A172 (cell line): ENCODE measurements around the gene FA2H. TPM values are rescaled to one million over a fixed set of nuclear protein-coding genes. Genes with fewer than 3 reads are reported as not detected.
"Not testable (repeated sequence)": the region's sequence is repeated elsewhere in the genome, so short reads cannot be mapped to it uniquely, and the experiment has no call there.

Experiments
- DNase-seq: peaks from one replicate; pipeline ENCODE4 v3.0.0-alpha.2; 2015; ENCODE audit warnings: low spot score
- total RNA-seq: library from RNA; depleted of rRNA; stranded (reverse); fragments of >200 nt; shearing (Covaris generic); gene quantifications from 2 replicates; pipeline ENCODE4 v1.2.3, GENCODE V29; 2014; rRNA removed

FA2H gene, protein sequence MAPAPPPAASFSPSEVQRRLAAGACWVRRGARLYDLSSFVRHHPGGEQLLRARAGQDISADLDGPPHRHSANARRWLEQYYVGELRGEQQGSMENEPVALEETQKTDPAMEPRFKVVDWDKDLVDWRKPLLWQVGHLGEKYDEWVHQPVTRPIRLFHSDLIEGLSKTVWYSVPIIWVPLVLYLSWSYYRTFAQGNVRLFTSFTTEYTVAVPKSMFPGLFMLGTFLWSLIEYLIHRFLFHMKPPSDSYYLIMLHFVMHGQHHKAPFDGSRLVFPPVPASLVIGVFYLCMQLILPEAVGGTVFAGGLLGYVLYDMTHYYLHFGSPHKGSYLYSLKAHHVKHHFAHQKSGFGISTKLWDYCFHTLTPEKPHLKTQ
- total RNA-seq: 0.03 TPM in 1 of 2 replicates, not detected in the other

DNA sequence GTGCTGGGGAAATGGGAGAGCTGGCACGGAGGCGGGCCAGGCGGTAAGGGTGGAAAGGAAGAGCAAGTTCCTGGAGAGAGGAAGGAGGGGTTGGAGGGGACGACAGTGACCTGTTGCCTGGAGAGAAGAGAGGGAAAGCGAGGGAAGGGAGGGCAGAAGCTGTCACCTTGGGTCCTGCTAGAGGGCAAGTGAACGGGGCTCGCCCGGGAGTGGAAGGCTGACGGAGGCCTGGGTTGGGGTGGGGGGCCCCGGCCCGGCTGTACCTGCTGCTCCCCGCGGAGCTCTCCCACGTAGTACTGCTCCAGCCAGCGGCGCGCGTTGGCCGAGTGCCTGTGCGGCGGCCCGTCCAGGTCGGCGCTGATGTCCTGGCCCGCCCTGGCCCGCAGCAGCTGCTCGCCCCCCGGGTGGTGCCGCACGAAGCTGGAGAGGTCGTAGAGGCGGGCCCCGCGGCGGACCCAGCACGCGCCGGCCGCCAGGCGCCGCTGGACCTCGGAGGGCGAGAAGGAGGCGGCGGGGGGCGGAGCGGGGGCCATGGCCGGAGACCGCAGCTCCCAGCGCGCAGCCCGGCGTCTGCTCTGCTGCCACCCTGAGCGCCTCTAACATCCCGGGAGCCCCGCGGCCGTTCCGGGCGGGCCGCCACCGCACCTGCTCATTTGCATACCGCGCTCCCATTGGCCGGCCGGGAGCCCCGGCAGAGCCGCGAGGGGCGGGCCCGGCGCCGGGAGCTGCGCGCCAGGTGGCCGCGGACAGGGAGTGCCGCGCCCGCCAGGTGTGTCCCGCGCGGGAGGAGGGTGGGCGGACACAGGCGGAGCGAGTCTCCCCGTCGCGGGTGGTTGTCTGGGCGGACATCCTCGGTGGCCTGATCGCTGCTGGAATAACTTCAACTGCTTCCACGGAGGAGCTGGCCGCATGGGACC, at the start of gene FA2H:
TSS of gene FA2H (minus strand) at position 598 of the 917 bp plus-strand sequence. CDS start at position 533, 65 bp downstream.
- DNase-seq: peak; percentile 55

DNA sequence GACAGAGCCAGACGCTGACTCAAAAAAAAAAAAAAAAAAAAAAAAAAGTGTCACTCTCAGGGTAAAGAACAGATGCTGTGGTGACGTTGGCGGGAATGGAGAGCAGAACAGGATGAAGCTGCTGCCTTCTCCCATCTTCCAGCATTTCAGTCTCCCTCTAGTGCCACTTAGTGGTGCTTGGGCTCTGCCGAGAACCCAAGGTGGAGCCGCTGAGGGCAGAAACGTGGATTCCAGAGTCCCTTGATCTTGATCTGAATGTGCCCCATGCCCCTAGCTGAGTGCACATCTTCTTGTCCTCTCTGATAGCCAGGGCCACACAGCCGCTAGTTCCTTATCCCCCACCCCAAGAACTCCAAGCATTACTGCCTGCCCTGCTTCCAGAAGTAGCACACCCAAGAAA, 43.2 kb upstream of the FA2H start:
- DNase-seq: no peak

DNA sequence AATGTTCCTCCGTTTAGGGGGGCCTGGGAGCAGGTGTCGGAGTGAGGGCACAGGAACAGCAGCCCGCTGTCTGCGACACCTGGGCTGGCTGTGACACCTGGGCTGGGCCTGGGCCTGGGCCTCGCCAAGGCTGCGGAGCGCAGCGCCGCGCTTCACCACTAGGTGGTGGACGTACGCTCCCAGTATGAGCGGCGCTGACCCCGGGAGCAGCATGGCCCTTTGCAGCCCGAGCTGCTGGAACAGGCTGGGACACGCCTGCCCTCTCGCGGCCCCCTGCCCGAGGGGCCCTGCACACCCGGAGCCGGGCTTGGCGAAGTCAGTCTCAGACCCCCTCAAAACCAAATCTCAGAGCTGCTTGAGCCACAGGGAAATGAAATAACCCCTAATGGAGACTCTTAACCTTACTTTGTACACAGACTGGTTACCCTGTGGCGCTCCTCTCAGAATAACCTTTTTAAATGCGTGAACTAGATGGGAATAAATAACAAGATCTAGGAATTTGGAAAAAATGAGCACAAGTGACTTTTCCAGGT, 38.6 kb upstream of the FA2H start:
- peak; percentile 51 for DNase-seq

DNA sequence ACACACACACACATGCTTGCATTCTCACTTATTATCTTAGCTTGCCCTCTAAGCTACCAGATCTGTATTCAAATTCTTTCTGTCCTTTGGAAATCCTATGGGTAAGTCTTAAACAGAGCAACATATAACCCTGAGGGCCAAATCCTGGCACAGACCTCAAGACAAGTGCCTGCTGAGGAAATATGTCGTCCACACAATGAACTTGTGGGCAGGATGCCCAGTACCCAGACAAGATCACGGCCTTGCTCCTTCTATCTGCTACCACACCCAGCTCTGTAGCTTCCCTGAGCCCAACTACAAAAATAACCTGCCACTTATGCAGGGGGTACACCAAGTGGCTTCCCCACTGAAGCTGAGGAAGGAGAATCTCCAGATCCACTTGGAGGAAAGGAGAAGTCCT, 37.3 kb upstream of the FA2H start:
- no peak for DNase-seq

DNA sequence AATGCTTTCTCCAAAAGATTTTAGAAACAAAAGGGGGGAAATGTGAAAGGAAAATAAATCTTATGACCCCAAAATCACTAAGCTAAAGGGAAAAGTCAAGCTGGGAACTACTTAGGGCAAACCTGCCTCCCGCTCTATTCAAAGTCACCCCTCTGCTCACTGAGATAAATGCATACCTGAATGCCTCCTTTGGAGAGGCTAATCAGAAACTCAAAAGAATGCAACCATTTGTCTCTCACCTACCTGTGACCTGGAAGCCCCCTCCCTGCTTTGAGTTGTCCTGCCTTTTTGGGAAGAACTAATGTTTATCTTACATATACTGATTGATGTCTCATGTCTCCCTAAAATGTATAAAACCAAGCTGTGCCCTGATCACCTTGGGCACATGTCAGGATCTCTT, 36.6 kb upstream of the FA2H start:
- DNase-seq: not testable (repeated sequence)

DNA sequence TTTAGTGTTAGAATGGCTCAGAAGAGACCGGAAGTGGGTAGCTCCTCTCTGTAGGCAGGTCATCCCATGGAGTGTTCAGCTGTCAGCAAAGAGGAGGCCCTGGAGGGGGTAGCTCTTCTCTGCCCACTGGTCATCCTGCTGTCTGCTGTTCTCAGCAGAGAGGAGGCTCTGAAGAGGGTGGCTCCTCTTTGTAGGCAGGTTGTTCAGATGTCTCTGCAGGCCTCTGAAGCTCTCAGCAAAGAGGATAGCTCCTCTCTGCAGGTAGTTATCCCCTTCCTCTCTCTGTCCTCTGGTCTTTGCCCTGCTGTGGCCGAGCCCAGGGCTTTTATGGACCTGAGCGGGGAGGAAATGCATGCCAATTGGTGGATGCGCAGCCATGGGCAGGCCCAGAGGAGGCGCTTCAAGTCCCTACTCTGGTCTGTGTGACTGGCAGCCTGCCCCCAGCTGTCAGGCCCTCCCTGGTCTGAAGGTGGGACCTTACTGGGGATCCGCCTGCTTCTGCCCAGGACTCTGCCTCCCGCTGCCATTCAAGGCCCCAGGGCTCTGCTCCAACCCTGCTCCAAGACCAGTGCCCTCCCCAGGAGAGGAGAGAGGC, 32.5 kb upstream of the FA2H start:
- DNase-seq: no peak

DNA sequence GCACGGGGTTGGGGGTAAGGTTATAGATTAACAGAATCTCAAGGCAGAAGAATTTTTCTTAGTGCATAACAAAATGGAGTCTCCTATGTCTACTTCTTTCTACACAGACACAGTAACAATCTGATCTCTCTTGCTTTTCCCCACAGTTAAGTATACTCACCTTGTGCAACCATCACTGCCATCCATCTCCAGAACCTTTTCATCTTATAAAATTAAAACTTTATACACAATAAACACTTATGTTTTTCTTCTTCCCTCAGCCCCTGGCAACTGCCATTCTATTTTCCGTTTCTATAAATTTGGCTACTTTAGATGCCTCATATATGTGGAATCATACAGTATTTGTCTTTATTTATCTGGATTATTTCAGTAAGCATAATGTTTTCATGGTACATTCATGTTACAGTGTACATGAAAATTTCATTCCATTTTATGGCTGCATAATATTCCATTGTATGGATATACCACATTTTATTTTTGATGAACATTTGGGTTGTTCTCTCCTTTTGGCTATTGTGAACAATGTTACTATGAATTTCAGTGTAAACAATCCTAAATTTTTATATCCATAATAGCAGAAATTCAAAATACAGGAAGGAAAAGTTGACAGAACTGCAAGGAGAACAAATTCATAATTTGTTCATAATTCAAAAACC, 25.7 kb upstream of the FA2H start:
- DNase-seq: no peak

DNA sequence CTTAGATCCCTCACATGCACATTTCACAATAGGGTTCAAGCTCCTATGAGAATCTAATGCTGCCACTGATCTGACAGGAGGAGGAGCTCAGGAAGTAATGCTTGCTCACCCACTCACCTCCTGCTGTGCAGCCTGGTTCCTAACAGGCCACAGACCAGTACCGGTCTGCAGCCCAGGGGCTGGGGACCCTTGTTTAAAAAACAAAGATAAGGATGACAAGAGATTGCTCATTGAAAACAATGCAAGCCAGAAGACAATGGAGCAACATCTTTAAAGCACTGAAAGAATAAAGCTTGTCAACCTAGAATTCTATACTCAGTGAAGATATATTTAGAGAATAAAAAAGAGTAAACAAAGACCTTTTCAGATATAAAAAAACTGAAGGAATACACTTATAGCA, 22.8 kb upstream of the FA2H start:
- DNase-seq: no peak

DNA sequence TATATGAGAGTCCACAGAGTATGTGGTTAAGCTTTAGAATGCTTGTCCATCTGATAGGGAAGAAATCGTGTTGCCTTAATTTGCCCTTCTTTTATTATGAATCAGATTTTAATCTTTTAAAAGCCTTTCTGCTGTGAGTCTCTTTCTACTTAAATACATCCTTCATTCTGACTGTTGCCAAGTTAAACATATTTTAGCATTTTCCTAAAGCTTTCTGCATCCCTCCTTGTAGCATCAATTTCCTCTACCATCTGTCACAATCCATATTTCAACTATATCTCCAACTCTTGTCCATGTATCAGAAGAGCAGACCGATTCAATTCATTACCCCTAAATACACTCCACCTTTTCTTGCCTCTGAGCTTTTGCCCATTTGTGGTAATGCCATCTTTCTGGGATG, 20.5 kb upstream of the FA2H start:
- DNase-seq: no peak

DNA sequence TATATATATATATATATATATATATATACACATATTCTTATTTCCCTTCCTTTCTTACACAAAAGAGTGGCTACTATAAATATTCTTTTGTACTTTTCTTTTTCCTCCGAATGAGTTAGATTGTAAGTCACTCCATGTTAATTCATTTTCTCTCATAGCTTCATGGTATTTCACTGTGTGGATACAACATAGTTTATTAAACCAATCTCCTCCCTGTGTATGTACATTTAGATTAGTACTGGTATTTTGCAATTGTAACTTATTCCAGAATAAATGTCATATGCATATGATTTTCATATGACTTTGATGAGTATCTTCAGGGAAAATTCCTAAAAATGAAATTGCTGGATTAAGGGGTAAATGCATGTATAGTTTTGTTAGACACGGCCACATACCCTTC, 20.0 kb upstream of the FA2H start:
- no peak for DNase-seq

DNA sequence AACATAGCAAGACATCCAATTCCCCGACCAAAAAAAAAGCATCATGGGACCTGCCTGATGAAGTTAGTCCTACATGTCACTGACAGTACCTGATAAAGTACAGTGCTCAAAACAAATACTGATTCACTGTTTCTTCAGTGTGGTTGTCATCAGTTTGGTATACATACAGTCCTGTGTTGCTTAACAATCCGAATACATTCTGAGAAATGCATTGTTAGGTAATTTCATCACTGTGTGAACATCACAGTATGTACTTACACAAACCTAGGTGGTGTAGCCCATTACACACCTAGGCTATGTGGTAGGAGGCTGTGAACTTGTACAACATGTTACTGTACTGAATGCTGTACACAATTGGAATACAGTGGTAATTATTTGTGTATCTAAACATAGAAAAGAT, 19.0 kb upstream of the FA2H start:
- no peak for DNase-seq

DNA sequence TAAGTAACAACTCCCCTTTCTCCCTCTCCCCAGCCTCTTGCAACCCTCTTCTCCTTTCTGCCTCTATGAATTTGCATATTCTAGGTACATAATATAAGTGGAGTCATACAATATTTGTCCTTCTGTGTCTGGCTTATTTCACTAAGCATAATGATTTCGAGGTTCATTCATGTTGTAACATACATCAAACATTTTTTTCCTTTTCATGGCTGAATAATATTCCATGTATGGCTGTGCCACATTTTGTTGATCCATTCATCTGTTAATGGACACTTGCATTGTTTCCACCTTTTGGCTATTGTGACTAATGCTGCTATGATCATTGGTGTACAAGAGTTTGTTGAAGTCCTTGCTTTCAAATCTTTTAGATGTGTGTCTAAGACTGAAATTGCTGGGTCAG, 17.6 kb upstream of the FA2H start:
- no peak for DNase-seq

DNA sequence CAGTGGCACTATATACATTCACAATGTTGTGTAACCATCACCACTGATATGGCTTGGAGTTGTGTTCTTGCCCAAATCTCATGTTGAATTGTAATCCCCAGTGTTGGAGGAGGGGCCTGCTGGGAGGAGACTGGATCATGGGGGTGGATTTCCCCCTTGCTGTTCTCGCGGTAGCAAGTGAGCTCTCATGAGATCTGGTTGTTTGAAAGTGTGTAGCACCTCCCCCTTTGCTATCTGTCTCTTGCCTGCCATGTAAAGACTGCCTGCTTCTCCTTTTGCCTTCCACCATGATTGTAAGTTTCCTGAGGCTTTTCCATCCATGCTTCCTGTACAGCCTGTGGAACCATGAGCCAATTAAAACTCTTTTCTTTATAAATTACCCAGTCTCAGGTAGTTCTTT, 17.1 kb upstream of the FA2H start:
- DNase-seq: not testable (repeated sequence)

DNA sequence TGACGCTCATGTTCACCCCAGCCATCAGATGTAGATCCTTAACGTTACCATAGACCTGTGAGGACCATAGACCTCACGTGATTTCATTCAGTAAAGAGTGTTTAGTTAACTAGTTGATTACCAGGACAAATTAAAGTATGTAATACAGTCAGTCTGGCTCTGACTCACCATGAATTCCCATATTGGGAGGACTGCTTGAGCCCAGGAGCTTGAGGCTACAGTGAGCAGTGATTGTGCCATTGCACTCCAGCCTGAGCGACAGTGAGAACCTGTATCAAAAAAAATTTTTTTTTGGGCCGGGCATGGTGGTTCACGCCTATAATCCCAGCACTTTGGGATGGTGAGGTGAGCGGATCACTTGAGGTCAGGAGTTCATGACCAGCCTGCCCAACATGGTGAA, 13.5 kb upstream of the FA2H start:
- DNase-seq: no peak

DNA sequence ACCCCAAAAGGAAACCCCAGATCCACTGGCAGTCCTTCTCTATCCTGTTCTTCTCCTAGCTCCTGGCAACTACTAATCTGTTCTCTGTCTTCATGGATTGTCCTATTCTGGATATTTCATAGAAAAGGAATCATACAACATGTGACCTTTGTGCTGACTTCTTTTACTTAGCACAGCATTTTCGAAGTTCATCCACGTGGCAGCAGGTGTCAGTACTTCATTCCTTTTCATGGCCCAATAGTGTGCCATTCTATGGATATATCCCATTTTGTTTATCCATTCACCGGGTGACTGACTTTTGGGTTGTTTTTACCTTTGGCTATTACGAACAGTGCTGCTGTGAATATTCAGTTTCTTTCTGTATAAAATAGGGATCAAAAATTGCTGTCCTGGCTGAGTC, 10.4 kb upstream of the FA2H start:
- no peak for DNase-seq

DNA sequence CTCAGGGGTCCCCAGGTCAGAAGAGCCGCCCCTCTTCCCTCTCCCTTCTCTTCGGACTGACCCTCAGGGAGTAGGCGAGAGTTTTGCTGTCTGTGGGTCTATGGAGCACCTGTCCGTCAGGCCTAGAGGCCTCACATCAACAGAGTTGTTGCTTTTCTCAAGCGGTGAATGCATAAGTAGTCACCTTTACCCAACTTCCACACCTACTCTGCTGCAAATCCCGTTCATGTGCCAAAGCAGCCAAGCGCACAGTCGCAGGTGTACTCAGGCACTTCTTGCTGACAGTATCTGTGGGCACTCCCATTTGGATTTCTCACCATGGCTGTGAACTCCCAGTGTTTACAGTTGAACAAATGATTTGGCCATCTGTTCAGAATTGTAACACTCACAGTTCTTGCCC, 4.0 kb upstream of the FA2H start:
- no peak for DNase-seq

DNA sequence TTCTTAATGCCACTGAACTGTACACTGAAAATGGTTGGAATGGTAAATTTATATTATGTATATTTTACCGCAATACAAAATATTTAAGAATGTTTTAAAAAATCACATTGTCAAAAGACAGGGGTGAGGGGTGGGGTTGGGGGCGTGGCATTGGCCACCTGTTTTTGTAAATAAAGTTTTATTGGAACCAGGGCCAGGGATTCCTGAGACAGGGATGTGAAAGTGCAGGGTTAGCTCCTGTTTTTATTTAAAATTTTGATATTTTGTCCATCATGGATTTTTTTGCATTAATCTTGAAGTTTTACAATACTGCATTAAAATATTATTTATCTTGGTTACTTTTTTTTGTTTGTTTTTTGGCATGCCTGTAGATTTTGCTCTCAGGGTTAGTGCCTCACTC, 2.3 kb upstream of the FA2H start:
- DNase-seq: no peak

DNA sequence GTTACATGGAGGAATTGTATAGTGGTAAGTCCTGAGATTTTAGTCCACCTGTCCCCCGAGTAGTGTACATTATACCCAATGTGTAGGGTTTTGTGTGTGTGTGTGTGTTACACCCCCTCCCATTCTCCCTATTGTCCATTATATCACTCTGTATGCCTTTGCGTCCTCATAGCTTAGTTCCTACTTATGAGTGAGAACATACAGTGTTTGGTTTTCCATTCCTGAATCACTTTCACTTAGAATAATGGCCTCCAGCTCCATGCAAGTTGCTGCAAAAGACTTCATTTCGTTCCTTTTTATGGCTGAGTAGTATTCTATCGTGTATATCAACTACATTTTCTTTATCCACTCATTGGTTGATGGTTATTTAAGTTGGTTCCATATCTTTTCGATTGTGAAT, 635 bp upstream of the FA2H start:
- no peak for DNase-seq

DNA sequence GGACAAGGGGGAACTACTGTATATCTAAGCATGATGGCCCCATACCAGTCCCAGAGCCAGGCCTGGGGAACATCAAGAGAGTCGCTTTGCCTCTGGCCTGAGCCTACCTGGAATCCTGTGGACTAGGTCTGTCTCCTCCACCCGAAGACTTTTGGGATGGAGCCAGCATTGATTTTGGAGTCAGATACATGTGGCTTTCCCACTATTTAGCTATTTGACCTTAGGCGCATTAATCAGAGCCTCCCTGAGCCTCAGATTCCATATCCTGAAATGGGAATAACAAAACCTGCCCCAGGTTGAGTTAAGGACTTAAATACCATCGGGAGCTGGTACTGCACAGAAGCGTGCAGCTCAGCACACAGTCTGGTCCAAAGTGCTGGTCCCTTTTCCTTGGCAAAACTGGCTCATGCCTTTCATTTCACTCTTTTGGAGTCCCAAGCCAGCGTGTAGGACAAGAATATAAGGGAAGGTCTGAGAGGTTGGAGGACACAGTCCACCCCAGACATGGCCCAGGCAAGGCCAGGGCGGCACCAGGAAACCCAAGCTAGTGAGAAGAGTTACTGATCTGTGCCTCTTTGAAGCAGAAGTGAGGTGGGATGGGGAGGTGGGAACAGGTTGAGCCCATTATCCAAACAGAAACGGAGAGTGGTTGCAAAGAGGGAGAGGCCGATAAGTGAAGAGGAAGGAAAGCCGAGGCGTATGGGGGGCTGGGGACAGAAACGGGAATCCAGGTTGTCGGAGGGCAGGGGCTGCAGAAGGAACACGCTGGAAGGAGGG, 986 bp downstream of the FA2H start:
- DNase-seq: no peak

DNA sequence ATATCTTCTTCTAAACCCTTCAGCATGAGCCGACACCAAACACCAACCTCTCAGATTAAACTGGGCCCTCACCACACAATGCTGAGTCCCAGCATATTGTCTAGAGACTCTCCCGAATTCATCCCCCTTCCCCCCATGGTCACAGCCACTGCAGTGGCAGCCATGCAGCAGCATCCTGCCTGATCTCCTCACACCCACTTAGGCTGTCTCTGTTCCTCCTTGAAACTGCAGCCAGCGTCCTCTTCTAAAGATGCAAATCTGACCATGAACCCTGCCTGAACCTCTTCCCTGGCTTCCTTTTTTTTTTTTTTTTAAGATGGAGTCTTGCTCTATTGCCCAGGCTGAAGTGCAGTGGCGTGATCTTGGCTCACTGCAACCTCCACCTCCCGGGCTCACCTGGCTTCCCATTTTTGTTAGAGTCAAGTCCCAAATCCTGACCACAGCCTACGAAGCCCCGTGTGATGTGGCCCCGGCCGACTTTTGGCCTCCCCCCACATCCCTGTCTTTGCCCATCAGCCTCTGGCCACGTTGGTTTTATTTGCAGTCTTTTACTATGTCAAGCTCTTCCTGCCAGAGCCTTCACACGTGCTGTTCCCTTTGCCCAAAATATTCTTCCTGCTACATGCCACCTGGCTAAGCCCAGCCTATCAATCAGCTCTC, 2.8 kb downstream of the FA2H start:
- no peak for DNase-seq
